GM23338 (cell line): ENCODE data around the gene PPP1R14B. TPM values are rescaled to one million over a fixed set of nuclear protein-coding genes. Genes with fewer than 3 reads are reported as not detected.
A peak's percentile ranks its signal among the peaks of the same experiment; 100 is the strongest.

Experiments used
- ATAC-seq: fragments of 200-7000 bp; cut with Tn5 transposase; 3 replicates; pipeline ENCODE4 v1.9.1; 2020
- DNase-seq: peaks from one replicate; pipeline ENCODE4 v3.0.0-alpha.2; 2015; ENCODE audit warnings: low spot score
- H2AFZ ChIP-seq: fragments of 200-600 bp; sonication (generic); 2 replicates; pipeline ENCODE4 v1.8.0; 2016; ENCODE audit warnings: antibody characterized with exemption, mild to moderate bottlenecking, moderate library complexity
- H3F3A ChIP-seq: fragments of 200-600 bp; sonication (generic); replicated peaks from 2 replicates; pipeline ENCODE4 v1.8.0; 2017; ENCODE audit warnings: antibody characterized with exemption, mixed run types, low read depth
- H3K27ac ChIP-seq: fragments of 200-600 bp; sonication (generic); 2 replicates; pipeline ENCODE4 v1.6.1; 2016; ENCODE audit warnings: low read depth
- H3K27me3 ChIP-seq: fragments of 200-600 bp; sonication (generic); 2 replicates; pipeline ENCODE4 v1.8.0; 2016; ENCODE audit warnings: mild to moderate bottlenecking, mixed run types, moderate library complexity; ENCODE audit not compliant: insufficient read depth
- H3K36me3 ChIP-seq: fragments of 200-600 bp; sonication (generic); 2 replicates; pipeline ENCODE4 v1.8.0; 2016; ENCODE audit warnings: mild to moderate bottlenecking; ENCODE audit not compliant: insufficient read depth
- H3K4me1 ChIP-seq: fragments of 200-600 bp; sonication (generic); 2 replicates; pipeline ENCODE4 v1.8.0; 2016; ENCODE audit warnings: mild to moderate bottlenecking, moderate library complexity; ENCODE audit not compliant: insufficient read depth
- H3K4me2 ChIP-seq: fragments of 200-600 bp; sonication (generic); 2 replicates; pipeline ENCODE4 v1.7.1; 2017; ENCODE audit warnings: mixed run types
- H3K4me3 ChIP-seq: fragments of 200-600 bp; sonication (generic); 2 replicates; pipeline ENCODE4 v1.6.1; 2016; ENCODE audit warnings: mixed run types
- H3K79me2 ChIP-seq: fragments of 200-600 bp; sonication (generic); replicated peaks from 2 replicates; pipeline ENCODE4 v1.8.0; 2017; ENCODE audit warnings: mild to moderate bottlenecking; ENCODE audit not compliant: insufficient read depth
- H3K9me2 ChIP-seq: fragments of 200-600 bp; sonication (generic); 2 replicates; pipeline ENCODE4 v1.8.0; 2017; ENCODE audit not compliant: insufficient read depth
- H4K20me1 ChIP-seq: fragments of 200-600 bp; sonication (generic); replicated peaks from 2 replicates; pipeline ENCODE4 v1.8.0; 2017; ENCODE audit warnings: mild to moderate bottlenecking; ENCODE audit not compliant: insufficient read depth
- H3K27ac Mint-ChIP-seq: 2 replicates; pipeline ENCODE4 v1.8.0; 2020; ENCODE audit warnings: inconsistent platforms, mild to moderate bottlenecking, moderate library complexity, mixed read lengths
- H3K27me3 Mint-ChIP-seq: 3 replicates; pipeline ENCODE4 v1.8.0; 2022; ENCODE audit warnings: low read depth, mild to moderate bottlenecking, moderate library complexity, mixed read lengths, inconsistent platforms; ENCODE audit not compliant: insufficient read depth, poor library complexity
- H3K36me3 Mint-ChIP-seq: 3 replicates; pipeline ENCODE4 v1.8.0; 2021; ENCODE audit warnings: low read depth, mild to moderate bottlenecking, inconsistent platforms, moderate library complexity, mixed read lengths
- H3K4me1 Mint-ChIP-seq: 3 replicates; pipeline ENCODE4 v1.8.0; 2020; ENCODE audit warnings: mild to moderate bottlenecking, inconsistent platforms, mixed read lengths
- H3K4me3 Mint-ChIP-seq: 3 replicates; pipeline ENCODE4 v1.8.0; 2021; ENCODE audit warnings: moderate library complexity, mild to moderate bottlenecking, inconsistent platforms, mixed read lengths
- H3K9me3 Mint-ChIP-seq: 3 replicates; pipeline ENCODE4 v1.8.0; 2020; ENCODE audit warnings: moderate library complexity, mild to moderate bottlenecking, inconsistent platforms, mixed read lengths
- CREB1 ChIP-seq: fragments of 250-450 bp; sonication (Bioruptor Pico); IDR thresholded peaks from 2 replicates; pipeline ENCODE4 v1.5.0; 2020; ENCODE audit warnings: low read depth, mild to moderate bottlenecking, moderate library complexity
- ETS1 ChIP-seq: IDR thresholded peaks from 2 replicates; pipeline ENCODE4 v1.6.1; 2016; ENCODE audit warnings: antibody characterized with exemption
- EZH2phosphoT487 ChIP-seq: fragments of 200-600 bp; sonication (generic); IDR thresholded peaks from one replicate; pipeline ENCODE4 v1.8.1; 2018; ENCODE audit warnings: antibody characterized with exemption; ENCODE audit not compliant: unreplicated experiment
- POLR2AphosphoS5 ChIP-seq: IDR thresholded peaks from 2 replicates; pipeline ENCODE4 v1.6.1; 2016; ENCODE audit warnings: antibody characterized with exemption, low read depth
- STAT1 ChIP-seq: IDR thresholded peaks from one replicate; pipeline ENCODE4 v1.6.1; 2016; ENCODE audit warnings: antibody characterized with exemption; ENCODE audit not compliant: unreplicated experiment
- ZNF331 ChIP-seq: fragments of 250-450 bp; sonication (Bioruptor Pico); IDR thresholded peaks from 2 replicates; pipeline ENCODE4 v1.5.0; 2020; ENCODE audit warnings: low read depth, mild to moderate bottlenecking, moderate library complexity
- polyA plus RNA-seq: library from polyadenylated mRNA; unstranded; fragments of >200 nt; fragmentation: Nextera tagmentation; extraction: Ambion mirVana; gene quantifications from 2 replicates; pipeline ENCODE4 v1.2.1, GENCODE V29; 2016
- total RNA-seq: library from RNA; depleted of rRNA; stranded (reverse); fragments of >200 nt; shearing (Covaris generic); gene quantifications from 2 replicates; pipeline ENCODE4 v1.2.3, GENCODE V29; 2014
- TF ChIP-seq, protein P1 (sequence below), 2 experiments: fragments of 200-600 bp in 1 of 2; sonication (generic) in 1 of 2; conservative IDR thresholded peaks; 2 replicates each; pipeline versions ENCODE4 v1.5.1 to v1.6.1; 2016 to 2017; ENCODE audit warnings: antibody characterized with exemption in 2 of 2, low read depth in 2 of 2, mild to moderate bottlenecking in 2 of 2, moderate library complexity in 1 of 2
- TF ChIP-seq, protein P2 (sequence below): fragments of 250-450 bp; sonication (Bioruptor Pico); IDR thresholded peaks from 2 replicates; pipeline ENCODE4 v1.5.0; 2020; ENCODE audit warnings: mild to moderate bottlenecking, moderate library complexity

PPP1R14B gene
- total and polyA plus RNA-seq, 2 experiments from 2014 or later = 250 to 315 TPM

- TF ChIP-seq ETS1 = no peak
- TF ChIP-seq, protein P1, sequence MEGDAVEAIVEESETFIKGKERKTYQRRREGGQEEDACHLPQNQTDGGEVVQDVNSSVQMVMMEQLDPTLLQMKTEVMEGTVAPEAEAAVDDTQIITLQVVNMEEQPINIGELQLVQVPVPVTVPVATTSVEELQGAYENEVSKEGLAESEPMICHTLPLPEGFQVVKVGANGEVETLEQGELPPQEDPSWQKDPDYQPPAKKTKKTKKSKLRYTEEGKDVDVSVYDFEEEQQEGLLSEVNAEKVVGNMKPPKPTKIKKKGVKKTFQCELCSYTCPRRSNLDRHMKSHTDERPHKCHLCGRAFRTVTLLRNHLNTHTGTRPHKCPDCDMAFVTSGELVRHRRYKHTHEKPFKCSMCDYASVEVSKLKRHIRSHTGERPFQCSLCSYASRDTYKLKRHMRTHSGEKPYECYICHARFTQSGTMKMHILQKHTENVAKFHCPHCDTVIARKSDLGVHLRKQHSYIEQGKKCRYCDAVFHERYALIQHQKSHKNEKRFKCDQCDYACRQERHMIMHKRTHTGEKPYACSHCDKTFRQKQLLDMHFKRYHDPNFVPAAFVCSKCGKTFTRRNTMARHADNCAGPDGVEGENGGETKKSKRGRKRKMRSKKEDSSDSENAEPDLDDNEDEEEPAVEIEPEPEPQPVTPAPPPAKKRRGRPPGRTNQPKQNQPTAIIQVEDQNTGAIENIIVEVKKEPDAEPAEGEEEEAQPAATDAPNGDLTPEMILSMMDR (conservative IDR thresholded peaks at IDR 0.05; ENCODE audit: low read depth in 2 of 2) = no peak
Observed at GRCh38 chr11:64245797-64246620, 734 bp downstream of the PPP1R14B start (continued).

- Mint-ChIP-seq H3K27ac (peak overlapping the region; percentile 88), H3K9me3 (no peaks in the 10 kb centered on the region)
- TF ChIP-seq EZH2phosphoT487 (no peak), ETS1 (no peak), STAT1 (no peak), POLR2AphosphoS5 (no peak; the same call in 1 of the 2 replicates), ZNF331 (no peak), CREB1 (CRISPR knock-in tag) (no peak)
- TF ChIP-seq, protein P2, sequence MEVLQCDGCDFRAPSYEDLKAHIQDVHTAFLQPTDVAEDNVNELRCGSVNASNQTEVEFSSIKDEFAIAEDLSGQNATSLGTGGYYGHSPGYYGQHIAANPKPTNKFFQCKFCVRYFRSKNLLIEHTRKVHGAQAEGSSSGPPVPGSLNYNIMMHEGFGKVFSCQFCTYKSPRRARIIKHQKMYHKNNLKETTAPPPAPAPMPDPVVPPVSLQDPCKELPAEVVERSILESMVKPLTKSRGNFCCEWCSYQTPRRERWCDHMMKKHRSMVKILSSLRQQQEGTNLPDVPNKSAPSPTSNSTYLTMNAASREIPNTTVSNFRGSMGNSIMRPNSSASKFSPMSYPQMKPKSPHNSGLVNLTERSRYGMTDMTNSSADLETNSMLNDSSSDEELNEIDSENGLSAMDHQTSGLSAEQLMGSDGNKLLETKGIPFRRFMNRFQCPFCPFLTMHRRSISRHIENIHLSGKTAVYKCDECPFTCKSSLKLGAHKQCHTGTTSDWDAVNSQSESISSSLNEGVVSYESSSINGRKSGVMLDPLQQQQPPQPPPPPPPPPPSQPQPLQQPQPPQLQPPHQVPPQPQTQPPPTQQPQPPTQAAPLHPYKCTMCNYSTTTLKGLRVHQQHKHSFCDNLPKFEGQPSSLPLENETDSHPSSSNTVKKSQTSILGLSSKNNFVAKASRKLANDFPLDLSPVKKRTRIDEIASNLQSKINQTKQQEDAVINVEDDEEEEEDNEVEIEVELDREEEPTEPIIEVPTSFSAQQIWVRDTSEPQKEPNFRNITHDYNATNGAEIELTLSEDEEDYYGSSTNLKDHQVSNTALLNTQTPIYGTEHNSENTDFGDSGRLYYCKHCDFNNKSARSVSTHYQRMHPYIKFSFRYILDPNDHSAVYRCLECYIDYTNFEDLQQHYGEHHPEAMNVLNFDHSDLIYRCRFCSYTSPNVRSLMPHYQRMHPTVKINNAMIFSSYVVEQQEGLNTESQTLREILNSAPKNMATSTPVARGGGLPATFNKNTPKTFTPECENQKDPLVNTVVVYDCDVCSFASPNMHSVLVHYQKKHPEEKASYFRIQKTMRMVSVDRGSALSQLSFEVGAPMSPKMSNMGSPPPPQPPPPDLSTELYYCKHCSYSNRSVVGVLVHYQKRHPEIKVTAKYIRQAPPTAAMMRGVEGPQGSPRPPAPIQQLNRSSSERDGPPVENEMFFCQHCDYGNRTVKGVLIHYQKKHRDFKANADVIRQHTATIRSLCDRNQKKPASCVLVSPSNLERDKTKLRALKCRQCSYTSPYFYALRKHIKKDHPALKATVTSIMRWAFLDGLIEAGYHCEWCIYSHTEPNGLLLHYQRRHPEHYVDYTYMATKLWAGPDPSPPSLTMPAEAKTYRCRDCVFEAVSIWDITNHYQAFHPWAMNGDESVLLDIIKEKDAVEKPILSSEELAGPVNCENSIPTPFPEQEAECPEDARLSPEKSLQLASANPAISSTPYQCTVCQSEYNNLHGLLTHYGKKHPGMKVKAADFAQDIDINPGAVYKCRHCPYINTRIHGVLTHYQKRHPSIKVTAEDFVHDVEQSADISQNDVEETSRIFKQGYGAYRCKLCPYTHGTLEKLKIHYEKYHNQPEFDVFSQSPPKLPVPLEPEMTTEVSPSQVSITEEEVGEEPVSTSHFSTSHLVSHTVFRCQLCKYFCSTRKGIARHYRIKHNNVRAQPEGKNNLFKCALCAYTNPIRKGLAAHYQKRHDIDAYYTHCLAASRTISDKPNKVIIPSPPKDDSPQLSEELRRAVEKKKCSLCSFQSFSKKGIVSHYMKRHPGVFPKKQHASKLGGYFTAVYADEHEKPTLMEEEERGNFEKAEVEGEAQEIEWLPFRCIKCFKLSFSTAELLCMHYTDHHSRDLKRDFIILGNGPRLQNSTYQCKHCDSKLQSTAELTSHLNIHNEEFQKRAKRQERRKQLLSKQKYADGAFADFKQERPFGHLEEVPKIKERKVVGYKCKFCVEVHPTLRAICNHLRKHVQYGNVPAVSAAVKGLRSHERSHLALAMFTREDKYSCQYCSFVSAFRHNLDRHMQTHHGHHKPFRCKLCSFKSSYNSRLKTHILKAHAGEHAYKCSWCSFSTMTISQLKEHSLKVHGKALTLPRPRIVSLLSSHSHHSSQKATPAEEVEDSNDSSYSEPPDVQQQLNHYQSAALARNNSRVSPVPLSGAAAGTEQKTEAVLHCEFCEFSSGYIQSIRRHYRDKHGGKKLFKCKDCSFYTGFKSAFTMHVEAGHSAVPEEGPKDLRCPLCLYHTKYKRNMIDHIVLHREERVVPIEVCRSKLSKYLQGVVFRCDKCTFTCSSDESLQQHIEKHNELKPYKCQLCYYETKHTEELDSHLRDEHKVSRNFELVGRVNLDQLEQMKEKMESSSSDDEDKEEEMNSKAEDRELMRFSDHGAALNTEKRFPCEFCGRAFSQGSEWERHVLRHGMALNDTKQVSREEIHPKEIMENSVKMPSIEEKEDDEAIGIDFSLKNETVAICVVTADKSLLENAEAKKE (CRISPR knock-in tag) = no peak
- TF ChIP-seq, protein P1 (conservative IDR thresholded peaks at IDR 0.05; ENCODE audit: low read depth in 2 of 2) = no peak
Observed at GRCh38 chr11:64245401-64245796, 1.3 kb downstream of the PPP1R14B start.

More at GRCh38 chr11:64245401-64245796, 1.3 kb downstream of the PPP1R14B start:
- H3K36me3 Mint-ChIP-seq = peaks cover 17% of the 10 kb centered on the region
- no peaks in the 10 kb centered on the region; the same call in 1 of the 2 replicates for H4K20me1 ChIP-seq
- H3K27me3 Mint-ChIP-seq = peaks cover 40% of the 10 kb centered on the region
- peaks cover 26% of the 10 kb centered on the region for H3K79me2 ChIP-seq
- H3F3A ChIP-seq = peaks cover 49% of the 10 kb centered on the region
- no peak overlapping the region for H2AFZ ChIP-seq
- peaks cover 40% of the 10 kb centered on the region for H3K4me1 ChIP-seq
- H3K4me1 Mint-ChIP-seq = peaks cover 45% of the 10 kb centered on the region
- H3K9me2 ChIP-seq = no peaks in the 10 kb centered on the region
- ATAC-seq (no peak), DNase-seq (no peak)
- peak overlapping the region; percentile 99 for H3K4me3 ChIP-seq
- H3K36me3 ChIP-seq = no peaks in the 10 kb centered on the region
- H3K27ac ChIP-seq = no peak overlapping the region
- H3K27me3 ChIP-seq = no peaks in the 10 kb centered on the region
- peak overlapping the region; percentile 87 for H3K4me3 Mint-ChIP-seq
- peak overlapping the region; percentile 93 for H3K4me2 ChIP-seq
